Posterior cingulate gyrus (tissue), 11 donors: Measurements from ENCODE around the gene CRHBP.
"Not testable (repeated sequence)": the region's sequence is repeated elsewhere in the genome, so short reads cannot be mapped to it uniquely, and the experiment has no call there.

Source experiments
- DNase-seq, 10 donors: peaks; one replicate each; pipeline versions ENCODE4 v3.0.0 to v3.0.0-alpha.2; 2020 to 2021; ENCODE audit warnings: mixed read lengths in 3 of 10
- intact Hi-C: fragments of 100-400 bp; cut with DNase I; formaldehyde crosslinking; loops from one replicate; pipeline ENCODE4 v1.15.1; 2023

CRHBP gene, protein sequence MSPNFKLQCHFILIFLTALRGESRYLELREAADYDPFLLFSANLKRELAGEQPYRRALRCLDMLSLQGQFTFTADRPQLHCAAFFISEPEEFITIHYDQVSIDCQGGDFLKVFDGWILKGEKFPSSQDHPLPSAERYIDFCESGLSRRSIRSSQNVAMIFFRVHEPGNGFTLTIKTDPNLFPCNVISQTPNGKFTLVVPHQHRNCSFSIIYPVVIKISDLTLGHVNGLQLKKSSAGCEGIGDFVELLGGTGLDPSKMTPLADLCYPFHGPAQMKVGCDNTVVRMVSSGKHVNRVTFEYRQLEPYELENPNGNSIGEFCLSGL

DNA sequence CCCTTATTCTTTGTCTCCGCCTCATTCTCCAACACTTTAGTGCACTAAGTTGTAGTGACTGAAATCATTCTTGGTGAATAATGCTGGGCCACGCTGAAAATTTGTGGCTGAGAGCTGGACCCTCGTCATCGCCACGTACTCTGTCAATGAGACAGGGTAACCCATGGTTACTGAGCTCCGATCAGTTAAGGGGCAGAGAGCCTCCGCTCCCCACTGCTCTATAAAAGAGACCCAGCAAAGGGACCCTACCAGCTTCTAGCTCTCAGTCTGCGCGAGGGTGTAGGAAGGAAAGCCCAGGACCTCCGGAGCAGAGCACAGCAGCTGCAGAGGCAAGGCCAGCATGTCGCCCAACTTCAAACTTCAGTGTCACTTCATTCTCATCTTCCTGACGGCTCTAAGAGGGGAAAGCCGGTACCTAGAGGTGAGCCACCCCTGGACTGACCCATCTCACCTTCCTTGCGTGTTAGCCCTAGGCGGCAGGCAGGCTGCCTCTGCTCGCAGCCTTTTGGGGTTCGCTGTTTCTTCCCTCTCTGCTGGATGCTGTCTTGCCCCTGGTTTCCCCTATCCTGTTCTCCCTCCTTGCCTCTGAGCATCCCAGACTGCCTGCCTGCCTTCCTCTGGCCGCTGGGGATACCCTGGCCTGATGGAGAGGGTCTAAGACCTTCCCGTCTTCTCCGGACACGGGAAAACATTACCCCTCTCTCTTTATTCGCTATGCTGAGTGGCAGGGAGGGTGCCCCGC lies at the start of gene CRHBP:
CRHBP (plus strand) TSS at position 251 of the 742 bp plus-strand sequence; CDS start at position 341, 90 bp downstream.
- intact Hi-C loops = no loop called here
- peak in 1 of 10 donors; percentile 53 for DNase-seq

DNA sequence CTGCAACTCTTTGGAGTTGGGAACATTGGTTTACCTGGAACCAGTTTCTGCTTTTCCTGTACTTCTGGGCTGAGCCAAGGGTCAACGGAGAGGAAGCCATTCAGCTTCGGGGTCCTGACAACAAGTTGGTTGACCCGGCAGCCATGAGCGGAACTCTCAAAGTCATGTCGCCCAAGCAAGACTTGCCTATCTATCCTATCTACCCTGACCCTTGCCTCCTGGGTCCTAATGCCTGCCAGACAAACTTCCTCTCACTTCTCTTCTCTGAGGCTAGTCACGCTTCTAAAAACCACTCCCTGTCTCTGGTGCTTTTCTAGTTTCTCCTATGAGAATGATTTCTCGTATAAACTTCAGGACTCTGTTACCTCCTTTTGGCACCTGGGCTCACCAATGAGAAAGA lies 44.7 kb upstream of the CRHBP start:
- DNase-seq = no peak
- intact Hi-C loops = no loop called here

DNA sequence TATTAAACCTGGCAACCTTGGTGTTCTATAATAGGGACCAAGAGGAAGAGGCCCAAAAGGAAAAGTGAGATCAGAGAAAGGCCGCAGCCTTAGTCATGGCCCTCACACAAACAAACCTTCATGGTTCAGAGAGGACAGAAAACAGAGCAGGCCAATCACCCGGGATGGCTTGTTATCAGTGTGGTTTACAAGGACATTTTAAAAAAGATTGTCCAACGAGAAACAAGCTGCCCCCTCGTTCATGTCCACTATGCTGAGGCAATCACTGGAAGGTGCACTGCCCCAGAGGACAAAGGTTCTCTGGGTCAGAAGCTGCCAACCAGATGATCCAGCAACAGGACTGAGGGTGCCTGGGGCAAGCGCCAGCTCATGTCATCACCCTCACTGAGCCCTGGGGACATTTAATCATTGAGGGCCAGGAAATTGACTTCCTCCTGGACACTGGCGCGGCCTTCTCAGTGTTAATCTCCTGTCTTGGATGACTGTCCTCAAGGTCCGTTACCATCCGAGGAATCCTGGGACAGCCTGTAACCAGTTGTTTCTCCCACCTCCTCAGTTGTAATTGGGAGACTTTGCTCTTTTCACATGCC lies 42.4 kb upstream of the CRHBP start:
- DNase-seq, intact Hi-C loops: not testable (repeated sequence)

DNA sequence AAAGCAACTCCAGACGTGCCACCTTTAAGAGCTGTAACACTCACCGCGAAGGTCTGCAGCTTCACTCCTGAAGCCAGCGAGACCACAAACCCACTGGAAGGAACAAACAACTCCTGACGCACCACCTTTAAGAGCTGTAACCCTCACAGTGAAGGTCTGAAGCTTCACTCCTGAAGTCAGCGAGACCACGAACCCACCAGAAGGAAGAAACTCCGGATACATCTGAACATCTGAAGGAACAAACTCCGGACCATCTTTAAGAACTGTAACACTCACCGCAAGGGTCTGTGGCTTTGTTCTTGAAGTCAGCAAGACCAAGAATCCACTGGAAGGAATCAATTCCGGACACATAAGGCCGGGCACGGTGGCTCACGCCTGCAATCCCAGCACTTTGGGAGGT lies 38.2 kb upstream of the CRHBP start:
- intact Hi-C loops, DNase-seq: not testable (repeated sequence)

DNA sequence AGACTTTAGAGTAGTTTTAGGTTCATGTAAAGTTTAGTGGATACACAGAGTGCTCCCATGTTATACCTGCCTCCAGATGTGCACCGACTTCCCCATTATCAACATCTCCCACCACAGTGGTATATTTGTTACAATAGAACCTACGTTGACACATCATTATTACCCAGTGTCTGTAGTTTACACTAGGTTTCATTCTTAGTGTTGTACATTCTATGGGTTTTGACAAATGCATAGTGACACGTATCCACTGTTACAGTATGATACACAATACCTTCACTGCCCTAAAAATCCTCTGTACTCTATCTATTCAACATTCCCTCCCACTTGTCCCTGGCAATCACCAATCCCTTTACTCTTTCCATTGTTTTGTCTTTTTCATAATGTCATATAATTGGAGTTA lies 34.3 kb upstream of the CRHBP start:
- no peak for DNase-seq
- intact Hi-C loops = no loop called here

DNA sequence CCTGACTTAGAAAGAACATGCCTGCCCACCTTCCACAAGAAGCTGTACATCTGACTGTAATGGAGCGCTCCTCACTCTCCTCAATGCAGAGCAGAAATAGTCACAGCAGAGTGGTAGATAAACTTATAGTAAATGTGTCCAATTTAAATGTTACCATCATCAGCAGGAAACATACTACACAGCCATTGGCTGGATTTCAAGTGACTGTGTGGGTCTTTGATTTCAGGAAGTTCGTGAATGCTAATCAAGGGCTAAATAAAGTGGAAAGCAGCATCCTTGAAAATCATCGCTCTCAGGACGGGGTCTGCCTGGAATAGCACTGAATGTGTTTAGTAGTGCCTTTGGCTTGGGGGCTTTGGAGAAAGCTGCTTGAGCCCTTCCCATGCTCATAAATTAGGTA lies 32.4 kb upstream of the CRHBP start:
- intact Hi-C loops = no loop called here
- DNase-seq = no peak

DNA sequence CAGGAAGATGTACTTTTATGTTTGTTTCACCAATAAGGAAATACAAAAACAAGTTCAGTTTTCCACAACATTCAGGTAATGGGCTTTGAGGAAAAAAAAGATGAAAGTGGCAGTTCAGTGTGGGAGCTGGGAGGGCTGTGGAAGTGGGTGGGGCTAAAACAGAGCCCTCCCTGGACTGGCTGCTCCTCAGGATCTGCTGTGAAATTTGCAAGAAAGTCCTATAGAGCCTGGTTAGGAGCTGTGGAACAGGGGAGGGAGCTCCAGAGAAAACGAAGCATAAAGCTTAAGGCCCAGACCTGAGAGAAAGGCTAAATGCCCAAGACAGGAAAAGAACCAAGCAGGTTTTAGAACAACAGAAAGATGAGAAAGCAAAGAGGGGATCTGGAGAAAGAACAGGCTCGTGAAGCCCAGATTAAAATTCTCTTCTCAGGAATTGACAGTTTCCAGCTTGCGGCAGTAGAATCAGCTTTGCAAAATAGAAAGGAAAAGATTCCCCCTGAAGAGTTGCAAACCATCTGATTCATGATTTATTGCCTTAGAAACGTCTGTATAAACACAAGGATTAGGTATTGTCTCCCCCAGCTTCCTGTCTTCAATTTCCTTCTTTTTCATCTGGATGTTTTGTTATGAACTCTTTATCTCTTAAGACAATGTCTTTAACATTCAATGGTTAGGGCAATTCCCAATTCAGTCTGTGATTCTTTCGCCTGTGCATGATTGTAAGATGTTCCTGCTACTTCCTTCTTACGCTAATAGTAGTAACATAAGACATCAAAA lies 26.3 kb upstream of the CRHBP start:
- DNase-seq = no peak
- intact Hi-C loops = no loop called here

DNA sequence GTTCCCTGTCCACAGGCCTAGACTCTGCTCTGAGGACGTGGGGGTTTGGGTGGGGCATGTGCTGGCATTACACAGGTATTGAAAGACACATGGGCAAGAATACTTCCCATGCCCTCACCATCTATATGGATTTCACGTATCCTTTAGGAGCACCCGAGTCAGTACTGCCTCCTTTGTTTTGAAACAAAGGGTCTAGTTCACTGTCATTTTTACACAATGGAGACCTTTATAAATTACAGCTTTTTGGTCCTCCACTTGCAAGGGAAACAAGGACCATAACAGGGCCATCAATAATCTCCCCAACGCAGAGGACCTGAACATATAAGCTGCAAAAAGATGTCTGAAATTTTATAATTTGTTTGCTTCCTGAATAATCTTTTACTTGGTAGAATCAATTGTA lies 24.9 kb upstream of the CRHBP start:
- DNase-seq = no peak
- intact Hi-C loops = no loop called here

DNA sequence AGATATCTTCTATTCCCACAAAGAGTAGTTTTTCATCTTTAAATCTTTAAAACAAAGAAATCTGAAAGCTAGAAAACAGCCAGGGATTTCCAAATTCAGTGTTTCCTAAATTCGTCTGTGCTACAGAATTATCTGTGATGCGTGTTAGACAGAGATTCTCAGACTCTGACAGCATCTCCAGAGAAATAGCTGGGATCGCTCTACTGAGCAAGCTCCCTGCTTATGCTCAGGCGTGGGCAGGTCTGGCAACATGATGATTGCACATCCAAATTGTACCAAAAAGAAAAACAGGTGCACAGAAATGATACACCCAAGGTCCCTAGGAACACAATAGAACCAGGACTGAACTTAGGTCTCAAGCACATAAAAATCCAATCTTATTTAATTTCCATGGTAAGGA lies 22.8 kb upstream of the CRHBP start:
- intact Hi-C loops = no loop called here

DNA sequence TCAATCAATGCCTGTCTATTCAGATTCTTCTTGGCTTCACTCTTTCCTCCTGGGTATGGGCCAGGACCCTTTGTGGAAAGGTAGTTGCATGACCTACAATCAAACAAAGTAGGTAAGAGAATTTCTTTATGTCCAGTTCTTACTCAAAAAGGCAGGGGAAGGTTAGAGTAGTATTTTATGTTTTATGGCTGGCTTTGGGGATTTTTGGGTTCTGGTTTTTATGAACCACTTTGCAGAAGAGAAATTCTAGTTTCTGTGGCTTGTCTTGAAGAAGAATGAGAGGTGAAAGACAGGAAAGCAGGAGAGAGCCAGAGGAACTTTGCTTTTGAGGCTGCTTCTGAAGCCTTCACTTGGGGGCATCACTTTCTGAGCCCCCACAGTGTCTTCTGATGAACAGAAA lies 14.7 kb upstream of the CRHBP start:
- DNase-seq = no peak
- intact Hi-C loops = no loop called here

More for the DNA sequence above, 22.8 kb upstream of the CRHBP start:
- peak in 2 of 10 donors; percentile 35 to 71 for DNase-seq

DNA sequence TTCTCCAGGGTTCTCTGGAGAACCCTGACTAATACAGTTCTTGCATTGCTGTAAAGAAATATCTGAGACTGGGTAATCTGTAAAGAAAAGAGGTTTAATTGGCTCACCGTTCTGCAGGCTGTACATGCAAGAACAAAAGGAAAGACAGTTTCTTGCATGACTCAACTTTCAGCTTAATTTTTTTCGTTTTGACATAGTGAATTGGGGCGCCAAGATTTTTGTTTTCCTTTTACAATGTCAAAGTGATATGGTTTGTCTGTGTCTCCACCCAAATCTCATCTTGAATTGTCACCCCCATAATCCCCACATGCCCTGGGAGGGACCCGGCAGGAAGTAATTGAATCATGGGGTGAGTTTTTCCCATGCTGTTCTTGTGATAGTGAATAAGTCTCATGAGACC lies 11.8 kb upstream of the CRHBP start:
- DNase-seq = no peak
- intact Hi-C loops = no loop called here

DNA sequence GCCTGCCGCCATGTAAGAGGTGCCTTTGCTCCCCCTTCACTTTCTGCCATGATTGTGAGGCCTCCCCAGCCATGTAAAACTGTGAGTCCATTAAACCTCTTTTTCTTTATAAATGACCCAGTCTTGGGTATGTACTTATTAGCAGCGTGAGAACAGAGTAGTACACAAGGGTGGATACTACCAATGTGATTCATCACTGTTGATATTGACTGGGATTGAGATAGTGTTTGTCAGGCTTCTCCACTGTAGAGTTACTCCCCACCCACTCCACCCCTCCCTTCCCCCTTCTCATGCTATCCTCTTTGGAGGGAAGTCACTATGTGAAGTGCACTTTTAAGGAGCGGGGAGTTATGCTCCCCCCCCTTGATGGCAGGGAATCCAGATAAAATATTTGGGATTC lies 11.4 kb upstream of the CRHBP start:
- intact Hi-C loops = no loop called here
- no peak for DNase-seq

DNA sequence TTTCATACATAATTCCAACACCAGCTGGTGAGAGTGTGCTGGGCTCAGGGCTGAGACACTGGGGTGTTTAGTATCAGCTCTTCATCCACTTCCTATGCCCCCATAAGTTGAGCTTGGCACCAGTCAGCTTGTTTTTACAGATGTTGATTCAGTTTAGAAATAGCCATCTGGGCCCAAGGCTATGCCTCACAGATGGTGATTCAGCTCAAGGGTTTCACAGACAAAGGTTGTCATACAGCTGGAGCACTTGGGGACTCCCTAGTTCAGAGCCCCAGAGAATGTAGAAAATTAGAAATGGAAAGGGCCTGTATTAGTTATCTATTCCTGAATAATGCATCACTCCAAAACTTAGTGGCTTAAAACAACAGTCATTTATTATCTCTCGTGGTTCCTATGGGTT lies 10.3 kb upstream of the CRHBP start:
- DNase-seq = no peak
- intact Hi-C loops = no loop called here

DNA sequence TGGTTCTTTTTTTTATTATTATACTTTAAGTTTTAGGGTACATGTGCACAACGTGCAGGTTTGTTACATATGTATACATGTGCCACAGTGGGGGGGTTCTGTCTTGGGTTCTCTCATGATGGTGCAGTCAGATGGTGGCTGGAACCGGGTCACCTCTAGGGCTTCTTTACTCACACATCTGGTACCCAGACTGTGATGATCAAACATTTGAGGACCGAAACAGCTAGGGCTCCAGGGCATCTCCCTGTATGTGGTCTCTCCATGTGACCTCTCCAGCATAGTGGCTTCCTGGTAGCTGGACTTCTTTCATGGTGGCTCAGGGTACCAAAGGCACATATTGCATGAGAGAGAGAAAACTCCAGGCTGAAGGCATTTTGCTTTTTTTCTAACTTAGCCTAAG lies 9.8 kb upstream of the CRHBP start:
- no peak for DNase-seq
- intact Hi-C loops = no loop called here

DNA sequence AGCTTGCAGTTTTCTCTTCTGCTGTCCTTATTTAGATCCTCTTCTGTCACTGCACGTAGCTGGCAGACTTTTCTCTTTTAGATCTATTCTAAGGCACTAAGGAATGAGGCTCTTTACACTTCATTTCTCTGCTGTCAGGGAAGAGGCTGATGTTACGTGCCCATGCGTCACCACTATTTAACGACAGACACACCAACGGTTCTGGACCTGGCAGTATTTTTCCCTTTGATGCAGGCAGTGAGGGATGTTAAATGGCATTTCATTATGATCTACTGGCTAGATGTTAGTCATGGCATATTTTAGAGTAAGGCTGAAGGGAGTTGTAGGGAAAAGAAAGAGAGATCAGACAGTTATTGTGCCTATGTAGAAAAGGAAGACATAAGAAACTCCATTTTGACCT lies 8.2 kb upstream of the CRHBP start:
- intact Hi-C loops = no loop called here
- peak in 1 of 10 donors; percentile 8 for DNase-seq

DNA sequence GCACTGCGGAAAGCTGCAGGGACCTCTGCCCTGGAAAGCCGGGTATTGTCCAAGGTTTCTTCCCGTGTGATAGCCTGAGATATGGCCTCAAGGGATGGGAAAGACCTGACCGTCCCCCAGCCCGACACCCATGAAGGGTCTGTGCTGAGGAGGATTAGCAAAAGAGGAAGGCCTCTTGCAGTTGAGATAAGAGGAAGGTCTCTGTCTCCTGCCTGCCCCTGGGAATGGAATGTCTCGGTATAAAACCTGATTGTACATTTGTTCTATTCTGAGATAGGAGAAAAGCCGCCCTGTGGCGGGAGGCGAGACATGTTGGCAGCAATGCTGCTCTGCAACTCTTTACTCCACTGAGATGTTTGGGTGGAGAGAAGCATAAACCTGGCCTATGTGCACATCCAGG lies 7.6 kb upstream of the CRHBP start:
- DNase-seq, intact Hi-C loops: not testable (repeated sequence)

DNA sequence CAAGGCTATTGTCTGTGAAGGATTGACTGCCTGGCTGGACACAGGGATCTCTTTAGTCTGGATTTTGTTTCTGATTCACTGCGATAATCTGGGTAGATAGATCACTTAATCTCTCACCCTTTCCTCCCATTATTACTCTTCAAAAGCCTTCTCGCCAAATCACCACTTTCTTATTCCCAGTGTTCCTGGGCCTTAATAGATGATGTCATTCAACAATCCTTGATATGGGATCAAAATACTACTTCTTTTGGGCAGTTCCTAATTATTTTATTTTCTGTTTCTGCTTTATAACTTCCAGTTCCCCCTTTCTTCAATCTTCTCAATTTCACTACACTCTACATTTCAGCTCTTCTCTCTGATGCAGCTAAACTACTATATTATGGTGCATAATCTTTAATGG lies 6.8 kb upstream of the CRHBP start:
- intact Hi-C loops = no loop called here

DNA sequence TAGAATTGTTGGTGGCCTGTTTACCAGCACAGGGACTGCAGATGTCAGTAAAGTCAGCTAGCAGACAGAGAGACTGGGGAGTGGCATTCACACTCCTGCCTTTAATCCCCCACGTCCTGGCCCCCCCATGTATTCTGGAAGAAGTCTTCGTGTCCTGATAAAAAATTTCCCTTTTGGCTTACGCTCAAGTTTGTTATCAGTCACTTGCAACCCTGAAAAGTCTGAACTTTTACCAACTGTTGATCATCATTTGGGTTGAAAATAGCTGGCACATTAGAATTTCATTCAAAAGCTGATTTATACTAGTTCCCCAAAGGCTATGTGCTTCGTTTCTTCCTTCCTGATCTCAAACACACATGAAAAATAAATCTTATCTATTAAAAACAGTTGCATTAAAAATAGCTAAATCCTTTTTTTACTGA lies 5.8 kb upstream of the CRHBP start:
- no peak for DNase-seq

More for the DNA sequence above, 6.8 kb upstream of the CRHBP start:
- no peak for DNase-seq

DNA sequence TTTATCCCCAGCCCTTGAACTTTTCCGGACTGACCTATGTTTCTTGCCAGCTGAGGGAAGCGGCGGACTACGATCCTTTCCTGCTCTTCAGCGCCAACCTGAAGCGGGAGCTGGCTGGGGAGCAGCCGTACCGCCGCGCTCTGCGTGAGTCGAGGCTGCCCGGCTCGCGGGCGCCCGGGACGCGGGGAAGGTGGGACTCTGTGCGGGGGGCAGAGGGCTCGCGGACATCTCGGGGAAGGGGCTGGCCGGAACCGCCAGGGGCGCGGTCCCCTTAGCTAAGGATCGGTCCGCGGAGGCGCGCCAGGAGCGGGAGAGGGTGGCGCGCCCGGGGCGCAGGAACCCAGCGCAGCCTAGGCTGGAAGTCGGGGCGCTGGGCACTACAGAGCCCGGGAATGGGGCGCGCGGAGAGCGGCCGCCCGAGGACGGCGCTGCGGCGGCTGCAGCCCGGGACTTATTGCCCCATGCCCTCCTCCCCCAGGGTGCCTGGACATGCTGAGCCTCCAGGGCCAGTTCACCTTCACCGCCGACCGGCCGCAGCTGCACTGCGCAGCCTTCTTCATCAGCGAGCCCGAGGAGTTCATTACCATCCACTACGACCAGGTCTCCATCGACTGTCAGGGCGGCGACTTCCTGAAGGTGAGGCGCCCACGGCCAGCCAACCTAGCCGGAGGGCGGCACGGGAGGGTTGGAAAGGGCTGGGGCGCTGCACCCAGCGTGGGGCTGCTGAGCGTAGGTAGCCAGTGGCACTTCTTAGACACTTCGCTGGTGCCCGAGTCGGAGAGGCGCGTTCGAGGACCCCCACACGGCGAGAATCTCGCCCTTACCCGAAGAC lies 922 bp downstream of the CRHBP start:
- intact Hi-C loops = no loop called here
- peak in 8 of 10 donors; percentile 23 to 91 (median 36) for DNase-seq

More for the DNA sequence above, 5.8 kb upstream of the CRHBP start:
- intact Hi-C loops = no loop called here

DNA sequence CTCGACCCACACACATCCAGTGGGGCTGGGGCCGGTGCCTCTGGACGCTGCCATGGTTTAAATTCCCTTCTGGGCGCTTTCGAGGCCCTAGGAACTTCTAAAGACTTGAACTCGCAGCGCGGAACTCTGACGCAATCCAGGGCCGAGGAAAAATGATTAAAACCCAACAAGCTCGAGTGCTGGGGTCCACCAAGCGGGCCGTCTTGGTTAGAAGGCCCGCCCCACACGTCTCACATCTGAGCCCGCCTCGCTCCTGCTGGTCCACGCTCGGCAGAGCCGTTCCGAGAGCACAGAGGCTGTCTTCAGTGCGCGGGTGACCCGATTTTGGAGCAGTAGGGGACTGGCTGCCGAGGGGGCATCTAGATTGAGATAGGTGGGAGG lies 1.5 kb downstream of the CRHBP start:
- peak in 2 of 10 donors; percentile 5 to 82 for DNase-seq
- intact Hi-C loops = no loop called here
